Upper lobe of left lung (tissue), 6 donors: ENCODE measurements around the gene FBN2. TPM values are rescaled to one million over a fixed set of nuclear protein-coding genes. Genes with fewer than 3 reads are reported as not detected.

Experiments used
- ATAC-seq, 2 donors: fragments of 200-7000 bp; cut with Tn5 transposase; one replicate each; pipeline ENCODE4 v1.9.1; 2022; ENCODE audit warnings: mild to moderate bottlenecking in 2 of 2, moderate library complexity in 2 of 2; ENCODE audit not compliant: low FRiP score in 2 of 2
- DNase-seq, 2 donors: peaks; one replicate each; pipeline ENCODE4 v3.0.0-alpha.2; 2019 to 2020
- H3K27ac ChIP-seq, 4 donors: fragments of 200-600 bp; sonication (generic); one replicate each; pipeline ENCODE4 v1.5.1; 2016 to 2019
- H3K27me3 ChIP-seq, 4 donors: fragments of 200-600 bp; sonication (generic); one replicate each; pipeline ENCODE4 v1.5.1; 2017 to 2019
- H3K36me3 ChIP-seq, 4 donors: fragments of 200-600 bp; sonication (generic); one replicate each; pipeline ENCODE4 v1.5.1; 2016 to 2019
- H3K4me1 ChIP-seq, 4 donors: fragments of 200-600 bp; sonication (generic); one replicate each; pipeline ENCODE4 v1.5.1; 2018 to 2019
- H3K4me3 ChIP-seq, 4 donors: fragments of 200-600 bp; sonication (generic); one replicate each; pipeline ENCODE4 v1.5.1; 2017 to 2019; ENCODE audit warnings: mild to moderate bottlenecking in 2 of 4, moderate library complexity in 1 of 4
- H3K9me3 ChIP-seq, 4 donors: fragments of 200-600 bp; sonication (generic); one replicate each; pipeline ENCODE4 v1.5.1; 2018 to 2019
- EP300 ChIP-seq, 4 donors: sonication (generic); formaldehyde crosslinking; IDR thresholded peaks; one replicate each; pipeline ENCODE4 v1.5.1; 2017; ENCODE audit warnings: antibody characterized with exemption in 4 of 4, control low read depth in 2 of 4
- POLR2A ChIP-seq, 4 donors: fragments of 450-650 bp; IDR thresholded peaks; one replicate each; pipeline ENCODE4 v1.5.1; 2016 to 2017; ENCODE audit warnings: antibody characterized with exemption in 4 of 4, mild to moderate bottlenecking in 2 of 4
- POLR2AphosphoS5 ChIP-seq, 2 donors: sonication (generic); formaldehyde crosslinking; IDR thresholded peaks; one replicate each; pipeline ENCODE4 v1.5.1; 2017; ENCODE audit warnings: antibody characterized with exemption in 2 of 2
- WGBS, 2 donors: methylation state at CpG; one replicate each; pipeline ENCODE4 v1.1.5; 2017 to 2018; 5-methylcytosine and 5-hydroxymethylcytosine counted together
- total RNA-seq, 6 donors: library from RNA; depleted of rRNA in 4 of 6; stranded (reverse); fragments of >200 nt in 4 of 6; gene quantifications; one replicate each; pipeline versions ENCODE4 v1.1.0 to v1.2.1, GENCODE V29; 2016 to 2021
- TF ChIP-seq, protein P1 (sequence below), 6 experiments: fragments of 450-650 bp in 4 of 6; fragments of 200-600 bp in 2 of 6; sonication (generic) in 2 of 6; IDR thresholded peaks; one replicate each; pipeline ENCODE4 v1.5.1; 2016 to 2019; ENCODE audit warnings: antibody characterized with exemption in 6 of 6
- donor health status: DM: no; HTN: no; CAD: no; lungs with moderate emphysema.
- donor health status: DM: no; HTN: yes; CAD: no; lungs with severe emphysema.

FBN2 gene
- total RNA-seq, 6 donors from 2014 or later, result under 0.01 to 1.7 (median 0.39) TPM

DNA sequence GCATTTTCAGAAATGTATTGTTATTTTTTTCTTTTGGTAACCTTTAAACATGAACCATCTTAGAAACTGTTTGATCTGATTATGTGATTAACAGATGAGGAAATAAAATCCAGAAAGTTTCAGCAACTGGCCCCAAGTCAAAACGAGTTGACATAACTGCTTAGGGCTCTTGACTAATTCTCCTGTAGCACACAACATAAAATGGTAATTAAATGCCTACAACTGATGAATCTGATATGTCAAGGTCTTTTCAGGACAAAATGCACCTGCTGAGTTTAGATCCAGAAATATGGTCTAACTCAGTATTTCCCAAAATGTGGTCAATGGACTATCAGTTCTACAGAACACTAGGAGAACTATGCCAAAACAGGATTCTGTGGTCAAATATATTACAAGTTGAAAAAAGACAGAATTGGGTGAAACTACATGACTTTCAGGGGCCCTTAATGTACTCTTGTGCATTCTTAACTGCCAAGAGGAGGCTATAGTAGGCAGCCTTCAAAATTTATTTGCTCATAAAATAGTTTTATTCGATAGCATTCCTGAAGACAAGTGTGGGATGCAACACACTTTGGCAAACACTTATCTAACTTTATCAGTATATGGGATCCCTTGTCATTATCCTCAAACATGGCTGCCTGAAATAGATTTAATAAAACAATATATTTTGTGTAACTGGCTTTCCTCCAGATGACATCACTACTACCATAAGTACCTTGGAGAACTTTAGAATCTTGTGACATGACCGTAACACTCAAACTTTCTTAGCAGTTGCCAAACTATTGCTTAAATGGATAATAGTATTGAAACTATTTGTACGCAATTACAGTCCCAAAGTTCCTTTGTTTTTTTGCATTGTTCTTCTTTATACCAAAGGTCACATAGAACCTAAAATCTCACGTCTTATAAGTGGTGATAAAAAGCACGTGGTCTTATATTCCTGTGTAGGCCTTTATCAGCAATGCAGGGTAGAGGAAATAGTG lies 59.4 kb downstream of the FBN2 start:
- Histone ChIP-seq H3K27me3 (no peaks in the 10 kb centered on the region), H3K27ac (peak overlapping the region in 1 of 4 donors; percentile 2), H3K4me3 (no peak overlapping the region), H3K36me3 (no peaks in the 10 kb centered on the region), H3K4me1 (peaks cover 0 to 9% (median 0%) of the 10 kb centered on the region in 4 donors), H3K9me3 (no peaks in the 10 kb centered on the region)
- 62% methylated on average over 6 of the region's 6 CpGs for WGBS, 2 donors
- TF ChIP-seq EP300 (IDR thresholded peaks at IDR 0.05) (peak in 2 of 4 donors; percentile 22 to 79), POLR2A (IDR thresholded peaks at IDR 0.05) (no peak)
- DNase-seq (no peak), ATAC-seq (no peak)

DNA sequence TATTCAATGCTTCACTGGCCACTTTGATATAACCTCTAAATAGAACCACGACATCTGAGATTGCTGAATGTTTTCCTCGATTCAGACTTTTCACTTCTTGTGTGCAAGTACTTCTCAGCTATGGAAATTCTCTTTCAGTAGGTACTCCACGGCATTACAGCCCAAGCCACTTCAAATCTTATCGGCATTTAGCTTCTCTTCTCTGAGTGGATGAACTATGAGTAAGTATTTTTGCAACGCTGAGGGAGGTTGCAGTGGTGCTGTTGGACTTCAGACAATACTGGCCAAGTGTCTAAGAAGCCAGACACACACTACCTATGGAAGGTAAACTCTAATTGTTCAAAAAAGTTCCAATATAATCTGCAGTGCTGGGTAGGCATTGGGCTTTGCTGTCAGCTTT lies 60.1 kb downstream of the FBN2 start:
- Histone ChIP-seq H3K27me3 (no peaks in the 10 kb centered on the region), H3K4me3 (no peak overlapping the region), H3K4me1 (peaks cover 0 to 14% (median 0%) of the 10 kb centered on the region in 4 donors), H3K9me3 (no peaks in the 10 kb centered on the region), H3K27ac (peak overlapping the region in 2 of 4 donors; percentile 0 to 2), H3K36me3 (no peaks in the 10 kb centered on the region)
- DNase-seq (peak in 1 of 2 donors; percentile 56), ATAC-seq (peak; percentile 61 to 78)
- 60 to 79% methylated on average over 5 of the region's 5 CpGs for WGBS, 2 donors
- TF ChIP-seq EP300 (IDR thresholded peaks at IDR 0.05) (peak in 1 of 4 donors; percentile 87), POLR2AphosphoS5 (IDR thresholded peaks at IDR 0.05) (no peak)

DNA sequence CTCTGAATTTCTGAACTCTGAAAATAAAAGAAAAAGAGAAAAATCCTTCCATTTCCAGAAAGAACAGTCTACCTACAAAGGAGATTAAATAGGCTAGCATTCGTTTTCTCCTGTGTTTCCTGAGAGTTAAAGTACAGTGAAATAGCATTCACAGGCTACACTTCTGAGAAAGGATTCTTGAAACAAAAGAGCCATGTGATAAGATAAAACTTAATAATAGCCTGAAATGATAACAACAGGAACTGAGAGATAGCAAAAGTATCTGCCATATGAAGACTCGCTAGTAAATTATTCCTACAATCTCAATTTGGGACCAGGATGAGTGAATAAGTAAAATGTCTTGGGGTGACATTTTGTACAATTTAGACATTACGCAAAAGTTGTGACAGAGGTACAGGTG lies 62.4 kb downstream of the FBN2 start:
- TF ChIP-seq, protein P1, sequence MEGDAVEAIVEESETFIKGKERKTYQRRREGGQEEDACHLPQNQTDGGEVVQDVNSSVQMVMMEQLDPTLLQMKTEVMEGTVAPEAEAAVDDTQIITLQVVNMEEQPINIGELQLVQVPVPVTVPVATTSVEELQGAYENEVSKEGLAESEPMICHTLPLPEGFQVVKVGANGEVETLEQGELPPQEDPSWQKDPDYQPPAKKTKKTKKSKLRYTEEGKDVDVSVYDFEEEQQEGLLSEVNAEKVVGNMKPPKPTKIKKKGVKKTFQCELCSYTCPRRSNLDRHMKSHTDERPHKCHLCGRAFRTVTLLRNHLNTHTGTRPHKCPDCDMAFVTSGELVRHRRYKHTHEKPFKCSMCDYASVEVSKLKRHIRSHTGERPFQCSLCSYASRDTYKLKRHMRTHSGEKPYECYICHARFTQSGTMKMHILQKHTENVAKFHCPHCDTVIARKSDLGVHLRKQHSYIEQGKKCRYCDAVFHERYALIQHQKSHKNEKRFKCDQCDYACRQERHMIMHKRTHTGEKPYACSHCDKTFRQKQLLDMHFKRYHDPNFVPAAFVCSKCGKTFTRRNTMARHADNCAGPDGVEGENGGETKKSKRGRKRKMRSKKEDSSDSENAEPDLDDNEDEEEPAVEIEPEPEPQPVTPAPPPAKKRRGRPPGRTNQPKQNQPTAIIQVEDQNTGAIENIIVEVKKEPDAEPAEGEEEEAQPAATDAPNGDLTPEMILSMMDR (IDR thresholded peaks at IDR 0.05), result no peak
- TF ChIP-seq POLR2A (IDR thresholded peaks at IDR 0.05), result no peak
- TF ChIP-seq EP300 (IDR thresholded peaks at IDR 0.05), result no peak
- TF ChIP-seq POLR2AphosphoS5 (IDR thresholded peaks at IDR 0.05), result no peak
- Histone ChIP-seq H3K27ac (no peak overlapping the region), H3K27me3 (no peaks in the 10 kb centered on the region), H3K4me3 (no peak overlapping the region), H3K36me3 (no peaks in the 10 kb centered on the region), H3K4me1 (peaks cover 0 to 14% (median 0%) of the 10 kb centered on the region in 4 donors), H3K9me3 (no peaks in the 10 kb centered on the region)
- 76 to 81% methylated on average over 3 of the region's 3 CpGs for WGBS, 2 donors
- ATAC-seq (no peak), DNase-seq (no peak)

DNA sequence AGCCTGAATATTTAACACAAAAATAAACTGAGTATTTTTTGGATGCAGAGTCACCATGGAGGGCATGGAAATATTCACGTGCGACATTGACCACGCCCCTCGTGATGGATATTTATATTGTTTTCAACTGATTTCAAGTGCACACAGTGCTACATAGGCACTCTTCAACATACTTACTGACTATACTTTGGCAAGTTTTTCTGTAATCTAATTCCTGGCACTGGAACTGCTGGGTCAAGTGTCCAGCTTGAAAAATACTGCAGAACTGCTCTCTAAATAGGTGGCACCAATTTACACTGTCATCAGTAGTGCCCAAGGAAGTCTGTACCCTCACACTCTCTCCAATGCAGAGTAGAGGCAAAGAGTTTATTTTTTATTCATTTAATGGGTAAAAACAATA lies 65.1 kb downstream of the FBN2 start:
- peaks cover 0 to 5% (median 0%) of the 10 kb centered on the region in 4 donors for H3K4me1 ChIP-seq
- peak in 1 of 2 donors; percentile 25 for DNase-seq
- no peaks in the 10 kb centered on the region for H3K27me3 ChIP-seq
- peak in 1 of 4 donors; percentile 72 for TF ChIP-seq EP300 (IDR thresholded peaks at IDR 0.05)
- TF ChIP-seq POLR2AphosphoS5 (IDR thresholded peaks at IDR 0.05), result no peak
- no peak for TF ChIP-seq POLR2A (IDR thresholded peaks at IDR 0.05)
- TF ChIP-seq, protein P1 (IDR thresholded peaks at IDR 0.05), result no peak
- no peaks in the 10 kb centered on the region for H3K9me3 ChIP-seq
- peak in 1 of 2 donors; percentile 68 for ATAC-seq
- no peak overlapping the region for H3K27ac ChIP-seq
- 72 to 77% methylated on average over 4 of the region's 4 CpGs for WGBS, 2 donors
- no peak overlapping the region for H3K4me3 ChIP-seq
- no peaks in the 10 kb centered on the region for H3K36me3 ChIP-seq

DNA sequence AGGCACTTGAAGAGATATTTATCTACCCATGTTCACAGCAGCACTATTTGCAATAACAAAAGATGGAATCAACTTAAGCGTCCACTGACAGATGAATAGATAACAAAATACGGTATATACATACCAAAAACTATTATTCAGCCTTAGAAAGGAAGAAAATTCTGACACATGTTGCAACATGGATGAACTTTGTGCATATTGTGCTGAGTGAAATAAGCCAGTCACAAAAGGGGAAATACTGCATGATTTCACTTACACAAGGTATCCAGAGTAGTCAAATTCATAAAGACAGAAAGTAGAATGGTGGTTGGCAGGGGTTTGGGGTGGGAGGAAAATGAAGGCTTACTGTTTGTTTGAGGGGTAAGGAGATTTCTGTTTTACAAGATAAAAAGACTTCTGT lies 66.0 kb downstream of the FBN2 start:
- H3K4me3 ChIP-seq, result no peak overlapping the region
- no peak for DNase-seq
- peaks cover 0 to 5% (median 0%) of the 10 kb centered on the region in 4 donors for H3K4me1 ChIP-seq
- TF ChIP-seq POLR2AphosphoS5 (IDR thresholded peaks at IDR 0.05) (no peak), POLR2A (IDR thresholded peaks at IDR 0.05) (no peak), EP300 (IDR thresholded peaks at IDR 0.05) (no peak)
- TF ChIP-seq, protein P1 (IDR thresholded peaks at IDR 0.05), result no peak
- H3K9me3 ChIP-seq, result no peaks in the 10 kb centered on the region
- no peak overlapping the region for H3K27ac ChIP-seq
- no peaks in the 10 kb centered on the region for H3K36me3 ChIP-seq
- 65 to 81% methylated on average over 2 of the region's 2 CpGs for WGBS, 2 donors
- no peak for ATAC-seq
- H3K27me3 ChIP-seq, result no peaks in the 10 kb centered on the region
